ENCODE measurements around the gene TMEM213.

DNA sequence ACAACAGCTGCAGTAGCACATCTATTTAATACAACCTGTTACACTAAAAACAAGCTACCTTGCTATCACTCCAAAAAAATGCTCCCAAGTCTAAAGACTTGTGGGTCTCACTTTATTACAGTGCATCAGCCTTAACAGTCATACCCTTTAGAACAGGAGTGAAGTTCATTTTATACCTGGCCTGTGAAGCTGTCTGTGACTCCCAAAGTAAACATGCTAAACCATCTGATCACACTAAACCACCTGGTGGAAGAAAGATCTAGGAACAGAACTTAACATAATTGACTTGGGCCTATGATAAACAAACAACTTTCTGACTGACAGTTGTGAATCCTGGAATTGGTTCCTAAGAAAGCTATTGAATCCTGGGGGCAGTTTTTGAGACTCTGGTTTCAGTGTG is 81.1 kb downstream of the TMEM213 start:
- no peak for TF ChIP-seq GATA2 (IDR thresholded peaks at IDR 0.05; ENCODE audit: low read depth, low read length)
- TF ChIP-seq GATA3 (IDR thresholded peaks at IDR 0.05; ENCODE audit: low read depth, low read length): no peak

All from SH-SY5Y (cell line).